ENCODE data around the gene LRRC56. TPM values are rescaled to one million over a fixed set of nuclear protein-coding genes. Genes with fewer than 3 reads are reported as not detected.

Gene LRRC56
- total and polyA plus RNA-seq, 2 of the 13 experiments (the other 11 are each of a cell fraction or from before 2014, with no cell fraction given), result 0.11 to 0.29 TPM

DNA sequence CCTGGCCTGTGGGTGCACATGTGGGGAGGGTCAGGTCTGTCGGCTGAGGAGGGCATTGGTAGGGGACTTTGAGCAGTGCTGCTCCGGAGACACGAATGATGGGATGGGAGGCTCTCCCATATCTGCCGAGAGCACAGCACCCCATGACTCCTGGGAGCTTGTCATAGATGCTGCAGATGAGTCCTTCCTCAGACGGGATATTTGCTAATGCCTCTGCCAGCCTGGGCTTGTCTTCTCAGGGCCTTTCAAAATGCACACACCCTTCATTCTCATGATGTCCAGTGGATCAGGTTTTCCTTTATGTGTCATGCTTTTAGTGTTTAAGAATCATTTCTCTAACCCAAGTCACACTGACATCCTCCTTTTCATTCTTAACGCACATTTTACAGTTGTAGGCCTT lies 22.2 kb upstream of the LRRC56 start:
- Histone ChIP-seq H3K79me2 (ENCODE audit: insufficient read depth, low read length) (no peaks in the 10 kb centered on the region), H3K4me1 (ENCODE audit: insufficient read depth, low read length) (peaks cover 13% of the 10 kb centered on the region), H3K4me2 (ENCODE audit: low read depth, low read length) (no peak overlapping the region), H3K27me3 (ENCODE audit: control insufficient read depth in 1 of 2, insufficient read depth in 2 of 2, low read length in 2 of 2) (no peaks in the 10 kb centered on the region), H3K9me3 (ENCODE audit: low read length) (no peaks in the 10 kb centered on the region), H3K9ac (ENCODE audit: insufficient read depth, low read depth, low read length) (no peak overlapping the region), H2AFZ (ENCODE audit: low read length) (no peak overlapping the region), H3K27ac (ENCODE audit: extremely low read length, insufficient read depth, low read length) (peak overlapping the region; percentile 13), H3K4me3 (replicated peaks in 1 of 3; ENCODE audit: insufficient read depth in 1 of 3, low read depth in 2 of 3, low read length in 3 of 3) (no peak overlapping the region), H4K20me1 (ENCODE audit: insufficient read depth, low read length) (no peaks in the 10 kb centered on the region), H3K36me3 (replicated peaks in 1 of 2; ENCODE audit: control insufficient read depth in 1 of 2, insufficient read depth in 2 of 2, low read length in 2 of 2) (peaks cover 0 to under 1% of the 10 kb centered on the region in 2 experiments; a peak in 1 of 5 replicates)
- ATAC-seq, result no peak
- ChIA-PET CTCF (ENCODE audit: low intra/inter-chr PET ratio, low total read pairs) (no interaction called here), POLR2A (no interaction called here)
- 84% methylated on average over 4 of the region's 6 CpGs for WGBS (ENCODE audit: low lambda C conversion rate)
- FAIRE-seq, result no peak
- intact Hi-C loops (cut with micrococcal nuclease; ENCODE audit: unreplicated experiment), result loop anchor here (1.0 kb wide), 1 partner anchor 9 kb away; no protein-coding TSS in a partner anchor
- in situ Hi-C loops (cut with HindIII; ENCODE audit: extremely low pct_ligation_motif_present, low pct_unique_long_range_greater_than_20kb), result no loop called here
- BruUV-seq (replicated peaks), result no TSS peak
- TF ChIP-seq ZNF225 (CRISPR knock-in tag; IDR thresholded peaks at IDR 0.05), result no peak
- no peak for TF ChIP-seq MEIS2 (CRISPR knock-in tag; IDR thresholded peaks at IDR 0.05)
- TF ChIP-seq, protein P1, sequence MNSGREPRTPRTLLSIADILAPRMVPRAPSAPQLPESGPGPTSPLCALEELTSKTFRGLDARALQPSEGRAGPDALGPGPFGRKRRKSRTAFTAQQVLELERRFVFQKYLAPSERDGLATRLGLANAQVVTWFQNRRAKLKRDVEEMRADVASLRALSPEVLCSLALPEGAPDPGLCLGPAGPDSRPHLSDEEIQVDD (CRISPR knock-in tag; IDR thresholded peaks at IDR 0.05; ENCODE audit: borderline replicate concordance), result no peak
- no peak for TF ChIP-seq ZNF775 (CRISPR knock-in tag; IDR thresholded peaks at IDR 0.05; ENCODE audit: borderline replicate concordance)
- TF ChIP-seq ZNF460 (CRISPR knock-in tag; IDR thresholded peaks at IDR 0.05; ENCODE audit: borderline replicate concordance), result no peak
- TF ChIP-seq ERF (CRISPR knock-in tag; IDR thresholded peaks at IDR 0.05), result no peak
- TF ChIP-seq, protein P2, sequence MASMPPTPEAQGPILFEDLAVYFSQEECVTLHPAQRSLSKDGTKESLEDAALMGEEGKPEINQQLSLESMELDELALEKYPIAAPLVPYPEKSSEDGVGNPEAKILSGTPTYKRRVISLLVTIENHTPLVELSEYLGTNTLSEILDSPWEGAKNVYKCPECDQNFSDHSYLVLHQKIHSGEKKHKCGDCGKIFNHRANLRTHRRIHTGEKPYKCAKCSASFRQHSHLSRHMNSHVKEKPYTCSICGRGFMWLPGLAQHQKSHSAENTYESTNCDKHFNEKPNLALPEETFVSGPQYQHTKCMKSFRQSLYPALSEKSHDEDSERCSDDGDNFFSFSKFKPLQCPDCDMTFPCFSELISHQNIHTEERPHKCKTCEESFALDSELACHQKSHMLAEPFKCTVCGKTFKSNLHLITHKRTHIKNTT (CRISPR knock-in tag; IDR thresholded peaks at IDR 0.05), result no peak
- no peak for TF ChIP-seq ZNF33B (CRISPR knock-in tag; IDR thresholded peaks at IDR 0.05)
- no peak for TF ChIP-seq SMYD3 (CRISPR knock-in tag; IDR thresholded peaks at IDR 0.05)
- DNase-seq (ENCODE audit: low spot score), result no peak
